OCI-LY1 (cell line): ENCODE data around the gene ABR.

ENCODE experiments used
- H2AFZ ChIP-seq: fragments of 200-600 bp; sonication (generic), shearing (Covaris generic); 2 replicates; pipeline ENCODE4 v1.6.0; 2014; ENCODE audit warnings: antibody characterized with exemption, mild to moderate bottlenecking, low read length
- H3F3A ChIP-seq: fragments of 200-600 bp; sonication (generic), shearing (Covaris generic); 2 replicates; pipeline ENCODE4 v1.6.0; 2014; ENCODE audit warnings: mild to moderate bottlenecking, antibody characterized with exemption, low read length, moderate library complexity; ENCODE audit not compliant: insufficient read depth
- H3K27ac ChIP-seq: fragments of 200-600 bp; sonication (generic); 2 replicates; pipeline ENCODE4 v1.5.1; 2014; ENCODE audit warnings: low read length, mixed run types, mild to moderate bottlenecking, low read depth; ENCODE audit not compliant: poor library complexity, severe bottlenecking
- H3K27me3 ChIP-seq: fragments of 200-600 bp; sonication (generic); 2 replicates; pipeline ENCODE4 v1.6.0; 2014; ENCODE audit warnings: antibody characterized with exemption, mild to moderate bottlenecking, low read length, moderate library complexity; ENCODE audit not compliant: insufficient read depth
- H3K36me3 ChIP-seq: fragments of 200-600 bp; sonication (generic); 2 replicates; pipeline ENCODE4 v1.6.1; 2014; ENCODE audit warnings: mild to moderate bottlenecking, antibody characterized with exemption, low read length, moderate library complexity, mixed read lengths; ENCODE audit not compliant: insufficient read depth
- H3K4me1 ChIP-seq: fragments of 200-600 bp; sonication (generic); 2 replicates; pipeline ENCODE4 v1.5.1; 2014; ENCODE audit warnings: mild to moderate bottlenecking, low read length, moderate library complexity; ENCODE audit not compliant: insufficient read depth, severe bottlenecking
- H3K4me2 ChIP-seq: fragments of 200-600 bp; sonication (generic), shearing (Covaris generic); 2 replicates; pipeline ENCODE4 v1.6.1; 2014; ENCODE audit warnings: low read length
- H3K4me3 ChIP-seq: fragments of 200-600 bp; sonication (generic); 2 replicates; pipeline ENCODE4 v1.5.1; 2014; ENCODE audit warnings: low read length, low read depth, mild to moderate bottlenecking, mixed read lengths; ENCODE audit not compliant: poor library complexity, severe bottlenecking
- H3K79me2 ChIP-seq: fragments of 200-600 bp; shearing (Covaris generic); 2 replicates; pipeline ENCODE4 v1.6.1; 2016; ENCODE audit warnings: mixed run types, low read length, mixed read lengths; ENCODE audit not compliant: insufficient read depth
- H3K9ac ChIP-seq: fragments of 200-600 bp; sonication (generic), shearing (Covaris generic); 2 replicates; pipeline ENCODE4 v1.6.1; 2014; ENCODE audit warnings: mild to moderate bottlenecking, low read length, mixed read lengths
- H3K9me2 ChIP-seq: fragments of 200-600 bp; sonication (generic), shearing (Covaris generic); 2 replicates; pipeline ENCODE4 v1.6.1; 2014; ENCODE audit warnings: low read depth, mild to moderate bottlenecking, low read length, mixed read lengths
- H3K9me3 ChIP-seq: fragments of 200-600 bp; shearing (Covaris generic); 2 replicates; pipeline ENCODE4 v1.6.1; 2014; ENCODE audit warnings: low read length, mixed read lengths
- H4K20me1 ChIP-seq: fragments of 200-600 bp; sonication (generic), shearing (Covaris generic); 2 replicates; pipeline ENCODE4 v1.6.0; 2016; ENCODE audit warnings: mild to moderate bottlenecking, low read length; ENCODE audit not compliant: insufficient read depth
- CTCF ChIP-seq: fragments of 200-600 bp; sonication (generic), shearing (Covaris generic); IDR thresholded peaks from 2 replicates; pipeline ENCODE4 v1.5.1; 2017; ENCODE audit warnings: mild to moderate bottlenecking, antibody characterized with exemption, low read length, moderate library complexity, mixed read lengths
- EZH2 ChIP-seq: fragments of 200-600 bp; sonication (generic), shearing (Covaris generic); IDR thresholded peaks from 2 replicates; pipeline ENCODE4 v1.8.0; 2017; ENCODE audit warnings: borderline replicate concordance, mixed run types, mild to moderate bottlenecking, antibody characterized with exemption, low read length, moderate library complexity, mixed read lengths

Gene ABR

DNA sequence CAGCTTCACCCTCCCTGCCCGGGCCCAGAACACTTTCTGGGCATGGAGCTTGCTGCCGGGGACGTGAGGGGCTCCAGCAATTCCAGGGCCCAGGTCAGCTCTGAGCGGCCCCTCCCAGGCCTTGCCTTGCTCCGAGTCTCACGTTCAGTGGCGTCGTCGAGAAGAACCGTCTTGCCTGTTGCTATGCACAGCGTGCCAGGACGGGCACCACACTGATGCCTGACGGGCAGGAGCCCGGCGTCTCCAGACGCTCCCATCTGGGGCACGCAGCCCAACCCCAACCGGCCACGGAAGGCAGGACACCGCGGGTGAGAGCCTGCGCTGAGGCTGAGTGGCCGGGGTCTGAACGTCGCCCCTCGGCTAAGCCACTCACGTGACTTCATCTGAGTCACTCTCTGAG, 155.7 kb downstream of the ABR start:
- Histone ChIP-seq H3K79me2 (no peaks in the 10 kb centered on the region), H3K4me2 (no peak overlapping the region), H2AFZ (no peak overlapping the region), H4K20me1 (no peaks in the 10 kb centered on the region), H3K36me3 (no peaks in the 10 kb centered on the region), H3K9me2 (no peaks in the 10 kb centered on the region), H3K9ac (no peak overlapping the region), H3K27me3 (no peaks in the 10 kb centered on the region), H3K4me1 (no peaks in the 10 kb centered on the region), H3K4me3 (no peak overlapping the region), H3F3A (no peaks in the 10 kb centered on the region), H3K27ac (no peak overlapping the region), H3K9me3 (no peaks in the 10 kb centered on the region)
- no peak for TF ChIP-seq CTCF
- no peak for TF ChIP-seq EZH2

- Histone ChIP-seq H3K27me3 (no peaks in the 10 kb centered on the region), H3K27ac (no peak overlapping the region), H3F3A (no peaks in the 10 kb centered on the region), H3K4me1 (no peaks in the 10 kb centered on the region), H4K20me1 (no peaks in the 10 kb centered on the region), H3K36me3 (no peaks in the 10 kb centered on the region), H3K79me2 (no peaks in the 10 kb centered on the region), H3K9me3 (no peaks in the 10 kb centered on the region), H3K4me2 (no peak overlapping the region), H2AFZ (no peak overlapping the region), H3K9ac (no peak overlapping the region), H3K4me3 (no peak overlapping the region), H3K9me2 (no peaks in the 10 kb centered on the region)
- TF ChIP-seq CTCF (no peak), EZH2 (no peak)
Measured at GRCh38 chr17:1022278-1023024, 157.3 kb downstream of the ABR start.

GRCh38 chr17:1021147-1021546, 158.6 kb downstream of the ABR start:
- Histone ChIP-seq H3K27me3 (no peaks in the 10 kb centered on the region), H3K9ac (no peak overlapping the region), H3K27ac (no peak overlapping the region), H4K20me1 (no peaks in the 10 kb centered on the region), H3K9me3 (no peaks in the 10 kb centered on the region), H2AFZ (no peak overlapping the region), H3K36me3 (no peaks in the 10 kb centered on the region), H3F3A (no peaks in the 10 kb centered on the region), H3K4me2 (no peak overlapping the region), H3K4me3 (no peak overlapping the region), H3K4me1 (no peaks in the 10 kb centered on the region), H3K9me2 (no peaks in the 10 kb centered on the region), H3K79me2 (no peaks in the 10 kb centered on the region)
- TF ChIP-seq CTCF (no peak), EZH2 (no peak)
